Erythroblast (primary cell): Measurements from ENCODE around the gene FAM114A1.
"Not testable (repeated sequence)": the region's sequence is repeated elsewhere in the genome, so short reads cannot be mapped to it uniquely, and the experiment has no call there.

ENCODE experiments used
- DNase-seq, 2 experiments: peaks; one replicate each; lab custom pipeline; 2025; lab: John Stamatoyannopoulos, UW
- GATA1 ChIP-seq: IDR thresholded peaks from 2 replicates; pipeline ENCODE4 v1.6.1; 2011; ENCODE audit warnings: low read depth, mild to moderate bottlenecking, control low read depth, low read length, moderate library complexity
- POLR2A ChIP-seq: IDR thresholded peaks from 2 replicates; pipeline ENCODE4 v1.6.1; 2011; ENCODE audit warnings: mild to moderate bottlenecking, low read length

Gene FAM114A1

GRCh38 chr4:38985410-38986100 is 117.9 kb downstream of the FAM114A1 start:
- DNase-seq, result no peak
- TF ChIP-seq POLR2A (no peak), GATA1 (no peak)

DNA sequence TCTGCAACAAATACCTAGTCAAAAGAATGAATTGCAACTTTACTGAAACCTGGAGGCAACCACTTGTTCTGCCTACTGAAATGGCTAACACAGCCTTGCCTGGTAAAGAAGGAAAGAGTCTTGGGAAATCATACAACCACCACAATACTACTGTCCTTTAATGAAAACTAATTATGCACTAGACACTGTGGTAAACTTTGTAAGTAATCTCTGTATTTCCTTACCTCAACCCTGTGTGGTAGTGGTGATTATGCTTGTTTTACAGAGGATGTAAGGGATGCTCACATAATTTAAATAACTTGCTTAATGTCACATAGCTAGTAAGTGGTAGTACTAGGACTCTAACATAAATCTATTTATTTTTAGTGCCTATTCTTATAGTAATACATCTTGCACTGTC is 119.9 kb downstream of the FAM114A1 start:
- TF ChIP-seq GATA1 (no peak), POLR2A (no peak)
- no peak for DNase-seq

GRCh38 chr4:38988353-38988752 is 120.7 kb downstream of the FAM114A1 start:
- not testable (repeated sequence) for DNase-seq

- no peak for DNase-seq
- no peak for TF ChIP-seq POLR2A
- no peak for TF ChIP-seq GATA1
Observed at GRCh38 chr4:38989487-38989886, 121.9 kb downstream of the FAM114A1 start.

GRCh38 chr4:38990241-38990640 is 122.6 kb downstream of the FAM114A1 start:
- TF ChIP-seq GATA1, result no peak
- TF ChIP-seq POLR2A, result no peak
- DNase-seq, result no peak

- no peak for TF ChIP-seq POLR2A
- no peak for TF ChIP-seq GATA1
Observed at GRCh38 chr4:38993683-38994082, 126.1 kb downstream of the FAM114A1 start.

GRCh38 chr4:38994135-38994534 is 126.5 kb downstream of the FAM114A1 start:
- TF ChIP-seq GATA1, result no peak
- TF ChIP-seq POLR2A, result no peak
- DNase-seq, result no peak

More at GRCh38 chr4:38993683-38994082, 126.1 kb downstream of the FAM114A1 start:
- DNase-seq, result no peak
